Measurements from ENCODE around the gene THG1L.

THG1L gene

DNA sequence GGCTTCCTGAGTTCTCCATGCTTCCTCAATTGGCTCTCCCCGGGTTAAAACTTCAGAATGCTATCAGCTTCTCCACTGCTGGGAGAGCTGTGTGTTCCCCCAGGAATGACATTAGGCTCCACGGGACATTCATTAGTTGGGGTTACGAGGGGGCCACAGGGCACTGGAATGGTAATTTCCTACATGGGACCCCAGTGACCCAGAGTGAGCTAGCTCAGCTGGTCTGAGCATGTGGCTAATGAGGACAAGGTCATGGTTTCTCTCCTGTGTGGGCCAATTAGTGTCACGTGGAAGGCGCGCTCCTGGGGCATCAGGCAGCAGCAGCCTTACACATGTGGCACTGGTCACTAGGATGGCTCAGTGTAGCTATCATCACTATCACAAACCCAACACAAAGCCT, 33.3 kb downstream of the THG1L start:
- no peak for DNase-seq (ENCODE audit: low read depth)
- H3K4me3 ChIP-seq (ENCODE audit: low read depth, low read length) = no peak overlapping the region
- TF ChIP-seq, protein P1, sequence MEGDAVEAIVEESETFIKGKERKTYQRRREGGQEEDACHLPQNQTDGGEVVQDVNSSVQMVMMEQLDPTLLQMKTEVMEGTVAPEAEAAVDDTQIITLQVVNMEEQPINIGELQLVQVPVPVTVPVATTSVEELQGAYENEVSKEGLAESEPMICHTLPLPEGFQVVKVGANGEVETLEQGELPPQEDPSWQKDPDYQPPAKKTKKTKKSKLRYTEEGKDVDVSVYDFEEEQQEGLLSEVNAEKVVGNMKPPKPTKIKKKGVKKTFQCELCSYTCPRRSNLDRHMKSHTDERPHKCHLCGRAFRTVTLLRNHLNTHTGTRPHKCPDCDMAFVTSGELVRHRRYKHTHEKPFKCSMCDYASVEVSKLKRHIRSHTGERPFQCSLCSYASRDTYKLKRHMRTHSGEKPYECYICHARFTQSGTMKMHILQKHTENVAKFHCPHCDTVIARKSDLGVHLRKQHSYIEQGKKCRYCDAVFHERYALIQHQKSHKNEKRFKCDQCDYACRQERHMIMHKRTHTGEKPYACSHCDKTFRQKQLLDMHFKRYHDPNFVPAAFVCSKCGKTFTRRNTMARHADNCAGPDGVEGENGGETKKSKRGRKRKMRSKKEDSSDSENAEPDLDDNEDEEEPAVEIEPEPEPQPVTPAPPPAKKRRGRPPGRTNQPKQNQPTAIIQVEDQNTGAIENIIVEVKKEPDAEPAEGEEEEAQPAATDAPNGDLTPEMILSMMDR (IDR thresholded peaks at IDR 0.05; ENCODE audit: low read depth, low read length, missing control alignments) = no peak

DNA sequence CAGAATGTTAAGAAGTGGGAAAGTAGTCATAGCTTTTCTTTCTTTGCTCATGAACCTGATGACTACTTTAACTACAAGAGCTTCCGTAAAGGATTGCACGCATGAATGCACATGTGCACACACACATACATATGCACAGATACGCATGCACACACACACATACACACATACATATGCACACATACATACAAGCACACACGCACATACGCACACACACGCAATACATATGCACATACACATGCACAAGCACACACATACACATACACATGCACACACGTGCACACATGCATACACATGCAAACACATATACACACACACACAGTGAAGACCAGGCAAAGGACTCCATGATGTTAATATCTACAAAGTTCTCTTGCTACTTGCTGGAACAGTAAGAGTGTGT, 35.2 kb downstream of the THG1L start:
- TF ChIP-seq, protein P1 (IDR thresholded peaks at IDR 0.05; ENCODE audit: low read depth, low read length, missing control alignments) = no peak
- no peak overlapping the region for H3K4me3 ChIP-seq (ENCODE audit: low read depth, low read length)
- DNase-seq (ENCODE audit: low read depth) = no peak

DNA sequence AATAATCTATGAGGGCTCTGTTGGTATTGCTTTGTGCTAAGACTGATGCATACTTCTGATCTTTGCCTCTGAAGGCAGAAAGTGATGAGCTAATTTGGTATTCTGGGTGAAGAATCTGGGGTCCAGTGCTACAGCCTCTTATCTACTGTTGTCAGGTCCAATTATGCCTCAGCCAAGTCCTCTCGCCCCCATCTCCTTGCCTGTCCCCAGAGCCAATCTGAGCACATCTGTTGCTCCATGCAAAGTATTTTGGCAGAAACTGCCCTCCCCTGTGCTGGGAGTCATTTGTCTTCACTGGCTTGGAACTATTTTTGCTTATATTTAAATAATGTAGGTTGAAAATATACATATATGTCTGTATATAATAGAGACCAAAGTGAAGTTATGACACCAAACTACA, 35.7 kb downstream of the THG1L start:
- no peak for DNase-seq (ENCODE audit: low read depth)
- no peak overlapping the region for H3K4me3 ChIP-seq (ENCODE audit: low read depth, low read length)
- TF ChIP-seq, protein P1 (IDR thresholded peaks at IDR 0.05; ENCODE audit: low read depth, low read length, missing control alignments) = no peak

DNA sequence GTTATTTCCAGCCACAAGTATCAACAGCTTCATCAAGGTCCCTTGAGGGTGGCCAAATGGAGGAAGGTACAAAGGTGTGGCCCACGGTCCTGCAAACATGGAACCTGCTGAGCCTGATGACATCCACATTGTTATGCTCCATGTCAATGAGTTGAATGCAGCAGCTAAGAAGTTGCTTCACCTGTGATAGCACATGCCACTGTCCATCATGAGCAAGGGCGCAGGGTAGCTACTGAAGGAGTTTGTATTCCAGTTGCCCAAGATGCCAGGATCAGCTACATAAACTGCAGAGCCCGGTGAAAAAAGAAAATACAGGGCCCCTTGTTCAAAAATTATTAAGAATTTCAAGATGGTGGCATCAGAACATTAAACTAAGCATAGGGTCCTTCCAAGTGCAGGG, 36.5 kb downstream of the THG1L start:
- TF ChIP-seq, protein P1 (IDR thresholded peaks at IDR 0.05; ENCODE audit: low read depth, low read length, missing control alignments) = no peak
- no peak overlapping the region for H3K4me3 ChIP-seq (ENCODE audit: low read depth, low read length)

DNA sequence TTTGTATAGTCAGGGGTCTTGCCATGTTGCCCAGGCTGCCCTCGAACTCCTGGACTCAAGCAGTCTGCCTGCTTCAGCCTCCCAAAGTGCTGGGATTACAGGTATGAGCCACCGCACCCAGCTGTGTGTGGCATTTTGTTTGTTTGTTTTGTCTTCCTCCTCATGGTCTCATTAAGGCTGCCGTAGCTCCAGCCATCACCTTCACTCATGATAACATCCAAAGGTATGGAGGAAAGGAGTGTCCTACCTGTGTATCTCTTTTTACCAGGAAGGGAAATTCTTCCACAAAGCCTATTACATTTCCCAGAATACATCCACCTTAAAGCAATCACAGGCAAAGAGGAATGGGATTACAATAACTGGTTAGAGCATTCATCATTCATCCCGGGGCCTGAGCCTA, 39.4 kb downstream of the THG1L start:
- TF ChIP-seq, protein P1 (IDR thresholded peaks at IDR 0.05; ENCODE audit: low read depth, low read length, missing control alignments) = no peak
- no peak overlapping the region for H3K4me3 ChIP-seq (ENCODE audit: low read depth, low read length)
- DNase-seq (ENCODE audit: low read depth) = no peak

More for the DNA sequence above, 36.5 kb downstream of the THG1L start:
- no peak for DNase-seq (ENCODE audit: low read depth)

DNA sequence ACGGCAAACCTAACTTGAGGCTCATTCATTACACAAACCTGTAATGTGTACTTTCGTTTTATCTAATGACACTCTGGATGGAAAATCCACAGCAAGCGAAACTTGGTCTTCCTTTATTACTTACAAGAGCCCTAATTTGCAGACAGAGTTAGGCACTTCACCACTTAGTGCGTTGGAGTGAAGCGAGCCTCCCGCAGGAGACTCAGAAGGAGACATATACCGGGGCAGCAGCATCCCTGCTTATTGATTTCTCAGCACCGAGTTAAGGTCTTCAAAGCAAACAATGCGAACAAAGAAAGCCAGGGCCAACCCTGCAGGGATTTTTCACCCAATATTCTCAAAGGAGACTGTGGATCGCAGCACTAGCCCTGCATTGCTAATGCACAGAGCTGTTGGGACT, 40.9 kb downstream of the THG1L start:
- TF ChIP-seq, protein P1 (IDR thresholded peaks at IDR 0.05; ENCODE audit: low read depth, low read length, missing control alignments) = no peak
- DNase-seq (ENCODE audit: low read depth) = no peak
- no peak overlapping the region for H3K4me3 ChIP-seq (ENCODE audit: low read depth, low read length)

DNA sequence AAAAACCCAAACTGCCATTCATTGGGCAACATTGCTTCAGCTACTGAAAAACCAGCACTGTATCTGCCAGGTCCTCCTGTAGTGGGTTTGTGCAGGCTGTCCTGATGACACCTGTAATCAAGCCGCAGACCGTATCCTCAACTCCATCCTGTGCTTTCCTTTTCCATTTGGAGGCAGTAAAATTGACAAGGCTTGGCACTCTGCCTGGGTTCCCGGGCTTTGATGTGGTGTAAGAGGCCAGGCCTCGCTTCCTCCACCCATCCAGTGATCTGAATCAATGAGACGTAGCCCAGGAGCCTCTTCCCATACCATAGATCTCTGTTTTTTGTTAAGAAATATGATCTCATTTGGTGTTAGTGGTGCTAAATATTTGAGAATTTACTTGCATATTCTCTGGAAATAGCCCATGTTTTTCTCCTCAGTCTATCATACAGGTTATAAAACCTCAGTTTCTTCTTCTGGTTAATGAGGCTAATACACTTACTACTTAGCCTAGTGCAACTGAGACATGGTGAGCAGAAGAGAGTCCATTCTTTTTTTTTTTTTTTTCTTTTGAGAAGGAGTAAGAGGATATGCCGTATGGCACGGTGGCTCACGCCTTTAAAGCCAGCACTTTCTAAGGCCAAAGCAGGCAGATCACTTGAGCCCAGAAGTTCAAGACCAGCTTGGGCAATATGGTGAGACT, 47.0 kb downstream of the THG1L start:
- no peak for DNase-seq (ENCODE audit: low read depth)
- no peak overlapping the region for H3K4me3 ChIP-seq (ENCODE audit: low read depth, low read length)
- TF ChIP-seq, protein P1 (IDR thresholded peaks at IDR 0.05; ENCODE audit: low read depth, low read length, missing control alignments) = no peak

All from GM12864 (cell line).